ENCODE measurements around the gene MICAL2.

DNA sequence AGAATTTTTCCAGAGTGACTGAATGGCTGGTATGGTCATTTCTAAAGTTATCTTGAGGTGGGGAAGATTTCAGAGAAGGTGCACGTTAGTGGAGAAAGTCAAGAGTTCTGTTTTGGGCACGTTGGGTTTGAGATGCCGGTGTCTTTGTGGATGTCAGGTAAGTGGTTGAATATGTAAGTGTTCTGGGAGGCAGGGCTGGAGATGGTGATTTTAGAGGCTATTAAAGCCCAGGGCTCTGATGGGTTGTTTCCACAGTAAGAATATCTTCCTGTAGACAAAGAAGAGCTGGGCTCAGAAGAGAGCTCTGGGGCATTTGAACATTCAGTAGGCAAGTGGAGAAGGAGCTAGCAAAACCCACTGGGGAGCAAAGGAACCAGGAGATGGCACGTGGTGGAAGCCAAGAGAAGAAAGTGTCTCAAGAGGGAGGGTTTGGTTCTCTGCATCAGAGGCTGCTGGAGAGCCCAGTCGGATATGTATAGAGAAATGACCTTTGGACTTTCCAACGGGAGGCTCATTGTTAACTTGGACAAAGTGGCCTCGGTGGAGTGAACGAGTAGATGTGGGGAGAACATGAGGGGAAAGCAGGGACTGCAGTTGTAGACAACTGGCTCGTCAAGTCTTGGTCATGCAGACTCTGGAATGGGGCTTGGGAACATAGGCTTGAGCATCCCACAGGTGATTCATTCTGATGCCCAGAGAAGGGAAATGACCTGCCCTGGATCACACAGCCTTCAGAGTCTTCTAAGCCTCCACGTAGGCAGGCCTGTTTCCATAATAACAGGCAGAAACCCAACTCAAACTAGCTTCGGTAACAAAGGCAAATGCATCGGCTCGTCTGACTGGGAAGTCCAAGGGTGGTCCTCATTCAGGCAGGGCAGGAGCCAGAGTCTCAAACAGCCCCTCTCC, 168.6 kb downstream of the MICAL2 start:
- no peak for TF ChIP-seq CTCF (IDR thresholded peaks at IDR 0.05)
- TF ChIP-seq POLR2A (IDR thresholded peaks at IDR 0.05) = no peak
